HepG2 (cell line): ENCODE measurements around the gene CCNT2. TPM values are rescaled to one million over a fixed set of nuclear protein-coding genes. Genes with fewer than 3 reads are reported as not detected.

ENCODE experiments used
- BATF2 ChIP-seq: sonication (generic); formaldehyde crosslinking; IDR thresholded peaks from 2 replicates; pipeline ENCODE4 v1.8.0; 2022; ENCODE audit warnings: mild to moderate bottlenecking, missing genetic modification reagents, moderate library complexity
- FOXC1 ChIP-seq: sonication (generic); formaldehyde crosslinking; IDR thresholded peaks from 2 replicates; pipeline ENCODE4 v1.8.0; 2022; ENCODE audit warnings: mild to moderate bottlenecking, missing genetic modification reagents, borderline replicate concordance
- GTF2F1 ChIP-seq: fragments of 150-350 bp; IDR thresholded peaks from 2 replicates; pipeline ENCODE4 v1.6.1; 2014; ENCODE audit warnings: low read length
- HES4 ChIP-seq: sonication (generic); formaldehyde crosslinking; IDR thresholded peaks from 2 replicates; pipeline ENCODE4 v1.9.0; 2021; ENCODE audit warnings: mild to moderate bottlenecking, missing genetic modification reagents, borderline replicate concordance
- MAFF ChIP-seq: IDR thresholded peaks from 2 replicates; pipeline ENCODE4 v1.6.1; 2011; ENCODE audit warnings: low read depth, low read length, improper control_type of control experiment
- NONO ChIP-seq, 2 experiments: fragments of 450-650 bp in 1 of 2; sonication (generic) in 1 of 2; formaldehyde crosslinking in 1 of 2; IDR thresholded peaks in 1 of 2; conservative IDR thresholded peaks in 1 of 2; 2 replicates each; pipeline versions ENCODE4 v1.6.1 to v1.8.0; 2017 to 2022; ENCODE audit warnings: mild to moderate bottlenecking in 1 of 2, missing genetic modification reagents in 1 of 2, moderate library complexity in 1 of 2
- SKI ChIP-seq: fragments of 450-650 bp; IDR thresholded peaks from one replicate; pipeline ENCODE4 v1.6.1; 2018; ENCODE audit warnings: mild to moderate bottlenecking; ENCODE audit not compliant: partially characterized antibody
- SMARCC2 ChIP-seq: fragments of 450-650 bp; IDR thresholded peaks from 2 replicates; pipeline ENCODE4 v1.6.1; 2017; ENCODE audit warnings: antibody characterized with exemption, mild to moderate bottlenecking
- TARDBP ChIP-seq: sonication (generic); formaldehyde crosslinking; IDR thresholded peaks from 2 replicates; pipeline ENCODE4 v1.8.0; 2022; ENCODE audit warnings: mild to moderate bottlenecking, missing genetic modification reagents
- ZBTB1 ChIP-seq: sonication (generic); formaldehyde crosslinking; IDR thresholded peaks from 2 replicates; pipeline ENCODE4 v1.4.0; 2020; ENCODE audit warnings: missing genetic modification reagents, borderline replicate concordance
- ZBTB21 ChIP-seq: sonication (generic); formaldehyde crosslinking; IDR thresholded peaks from 2 replicates; pipeline ENCODE4 v1.4.0; 2020; ENCODE audit warnings: missing genetic modification reagents
- ZBTB26 ChIP-seq: IDR thresholded peaks from 2 replicates; pipeline ENCODE4 v1.6.1; 2016; ENCODE audit warnings: missing compliant biosample characterization, missing genetic modification reagents, borderline replicate concordance
- ZMYM2 ChIP-seq: sonication (generic); formaldehyde crosslinking; IDR thresholded peaks from 2 replicates; pipeline ENCODE4 v1.8.0; 2022; ENCODE audit warnings: mild to moderate bottlenecking, missing genetic modification reagents
- ZNF224 ChIP-seq: sonication (generic); formaldehyde crosslinking; IDR thresholded peaks from 2 replicates; pipeline ENCODE4 v1.5.0; 2020; ENCODE audit warnings: mild to moderate bottlenecking, missing genetic modification reagents
- ZNF280D ChIP-seq: sonication (generic); formaldehyde crosslinking; IDR thresholded peaks from 2 replicates; pipeline ENCODE4 v1.5.1; 2020; ENCODE audit warnings: mild to moderate bottlenecking, missing genetic modification reagents
- ZNF362 ChIP-seq: sonication (generic); formaldehyde crosslinking; IDR thresholded peaks from 2 replicates; pipeline ENCODE4 v1.4.0; 2020; ENCODE audit warnings: missing genetic modification reagents, mild to moderate bottlenecking, borderline replicate concordance
- ZNF513 ChIP-seq: sonication (generic); formaldehyde crosslinking; conservative IDR thresholded peaks from 2 replicates; pipeline ENCODE4 v1.5.0; 2020; ENCODE audit warnings: missing genetic modification reagents
- ZNF550 ChIP-seq: sonication (generic); formaldehyde crosslinking; IDR thresholded peaks from 2 replicates; pipeline ENCODE4 v1.4.0; 2020; ENCODE audit warnings: mild to moderate bottlenecking, missing genetic modification reagents, borderline replicate concordance
- polyA plus RNA-seq, 8 experiments: library from polyadenylated mRNA; depleted of rRNA in 3 of 8; stranded (reverse) in 7 of 8; unstranded in 1 of 8; fragments of >200 nt; fragmentation: Illumina TruSeq in 4 of 8; extraction: Trizol in 4 of 8; gene quantifications; 2 replicates each; pipeline versions ENCODE4 v1.2.1 to v1.2.3, GENCODE V29; 2011 to 2016; ENCODE audit warnings: low read depth in 4 of 8, missing spikeins in 1 of 8, mixed read lengths in 1 of 8; ENCODE audit not compliant: insufficient read depth in 1 of 8
- total RNA-seq, 5 experiments: library from RNA; depleted of rRNA; stranded (reverse); fragments of >200 nt; fragmentation: Illumina TruSeq; extraction: Trizol; gene quantifications; 2 replicates each; pipeline ENCODE4 v1.2.3, GENCODE V29; 2016; ENCODE audit warnings: low read depth in 1 of 5

The CCNT2 gene
- total and polyA plus RNA-seq, 2 of the 13 experiments (the other 11 are each of a cell fraction or from before 2014, with no cell fraction given) = 22.1 to 34.4 TPM

GRCh38 chr2:134917888-134918525 is 615 bp upstream of the CCNT2 start (continued):
- TF ChIP-seq ZNF362 (CRISPR knock-in tag) = no peak
- TF ChIP-seq SKI = peak; percentile 31
- 0 out of 2 replicates have a peak, but pooled peaks have one; percentile 33 for TF ChIP-seq ZNF280D (CRISPR knock-in tag)
- peak; percentile 28; the same call in 1 of the 2 replicates for TF ChIP-seq GTF2F1
- TF ChIP-seq ZNF224 (CRISPR knock-in tag) = no peak; the same call in 1 of the 2 replicates
- TF ChIP-seq ZBTB1 = 0 out of 2 replicates have a peak, but pooled peaks have one; percentile 65
- TF ChIP-seq ZBTB26 = peak; percentile 78; the same call in 1 of the 2 replicates
- no peak for TF ChIP-seq ZNF513 (CRISPR knock-in tag)
- no peak for TF ChIP-seq SMARCC2
- no peak for TF ChIP-seq MAFF
- TF ChIP-seq TARDBP (CRISPR knock-in tag) = no peak
- no peak for TF ChIP-seq ZMYM2 (CRISPR knock-in tag)
- no peak for TF ChIP-seq BATF2
- TF ChIP-seq FOXC1 (CRISPR knock-in tag) = peak; percentile 29; the same call in 1 of the 2 replicates
- TF ChIP-seq NONO (IDR thresholded peaks at IDR 0.05) = no peak
- no peak; the same call in none of the 2 replicates for TF ChIP-seq NONO (CRISPR knock-in tag; conservative IDR thresholded peaks at IDR 0.05)
- no peak for TF ChIP-seq HES4 (CRISPR knock-in tag)
- TF ChIP-seq ZNF550 (CRISPR knock-in tag) = no peak
- TF ChIP-seq ZBTB21 = no peak; the same call in 1 of the 2 replicates
